Measurements from ENCODE around the gene ULK1.

Gene ULK1

DNA sequence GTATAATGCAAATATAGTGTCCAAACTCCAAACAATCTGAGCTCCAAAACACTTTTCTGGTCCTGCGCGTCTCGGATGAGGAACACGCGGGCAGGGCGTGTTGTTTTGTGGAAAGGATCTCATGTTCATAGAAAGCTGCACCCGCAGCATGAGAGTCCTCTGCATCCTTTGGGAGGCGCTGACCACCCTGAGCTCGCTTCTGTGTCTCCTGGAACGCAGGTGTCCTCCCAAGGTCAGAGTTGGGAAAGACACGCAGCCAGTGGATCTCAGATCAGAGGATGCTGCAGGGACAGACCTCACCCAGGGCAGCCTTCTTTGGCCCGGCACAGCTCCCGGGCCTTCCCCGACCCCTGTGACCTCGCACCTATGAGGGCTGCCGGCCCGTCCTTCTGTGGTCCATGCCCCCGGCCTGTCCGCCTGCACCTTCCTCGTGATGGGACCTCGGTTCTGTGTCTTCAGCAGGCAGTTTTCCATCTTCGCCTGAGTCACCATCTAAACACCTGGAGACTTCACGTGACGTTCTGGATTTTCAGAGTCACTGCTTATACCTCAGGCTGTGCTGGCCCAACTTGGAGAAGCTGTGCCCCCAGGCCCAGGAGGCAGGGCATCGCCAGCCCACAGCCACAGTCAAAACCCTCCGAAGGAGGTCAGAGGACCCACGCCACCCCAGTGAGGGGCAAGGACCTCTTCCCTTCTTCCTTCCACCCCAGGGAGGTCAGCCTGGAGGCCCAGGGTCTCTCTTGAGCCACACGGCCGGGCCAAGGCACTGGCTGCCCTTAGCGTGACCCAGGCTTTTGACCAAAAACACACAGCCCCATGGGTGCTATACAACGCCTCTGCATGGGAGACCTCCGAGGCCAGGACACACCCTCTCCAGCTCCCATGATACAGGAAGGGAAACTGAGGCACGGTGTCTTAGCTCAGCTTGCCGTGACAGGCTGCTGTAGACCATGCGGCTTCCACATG is 40.3 kb upstream of the ULK1 start:
- H3K4me1 ChIP-seq (ENCODE audit: control insufficient read depth, insufficient read depth, low read length): no peaks in the 10 kb centered on the region
- H3K27me3 ChIP-seq (replicated peaks; ENCODE audit: control insufficient read depth, insufficient read depth, low read length): peaks cover 27% of the 10 kb centered on the region
- H3K36me3 ChIP-seq (ENCODE audit: control insufficient read depth, insufficient read depth, low read length, severe bottlenecking): no peaks in the 10 kb centered on the region
- no peak for DNase-seq (ENCODE audit: low read depth)
- no peak overlapping the region for H3K4me3 ChIP-seq (ENCODE audit: low read length)
- H3K9me3 ChIP-seq (ENCODE audit: control insufficient read depth, low read length): no peaks in the 10 kb centered on the region
- H3K9ac ChIP-seq (ENCODE audit: low read length): no peak overlapping the region

DNA sequence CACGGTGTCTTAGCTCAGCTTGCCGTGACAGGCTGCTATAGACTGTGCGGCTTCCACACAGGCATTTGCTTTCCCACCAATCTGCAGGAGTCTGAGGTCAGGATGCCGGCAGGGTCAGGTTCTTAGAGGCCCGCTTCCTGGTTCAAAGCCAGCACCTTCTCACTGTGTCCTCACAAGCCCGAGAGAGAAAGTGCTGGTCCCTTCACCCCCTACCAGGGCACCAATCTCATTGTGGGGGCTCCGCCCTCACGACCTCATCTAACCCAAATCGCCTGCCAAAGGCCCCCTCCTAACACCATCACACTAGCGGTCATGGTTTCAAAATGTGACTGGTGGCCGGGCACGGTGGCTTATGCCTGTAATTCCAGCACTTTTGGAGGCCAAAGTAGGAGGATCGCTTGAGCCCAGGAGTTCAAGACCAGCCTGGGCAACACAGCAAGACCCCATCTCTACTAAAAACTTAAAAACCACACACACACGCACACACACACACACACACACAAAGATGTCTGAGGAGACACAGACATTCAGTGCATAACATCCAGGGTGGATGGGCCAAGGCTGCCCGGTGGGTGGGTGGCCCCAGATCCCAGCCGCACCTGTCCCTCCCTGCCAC is 39.5 kb upstream of the ULK1 start:
- DNase-seq (ENCODE audit: low read depth): no peak
- Histone ChIP-seq H3K27me3 (replicated peaks; ENCODE audit: control insufficient read depth, insufficient read depth, low read length) (peaks cover 27% of the 10 kb centered on the region), H3K4me1 (ENCODE audit: control insufficient read depth, insufficient read depth, low read length) (no peaks in the 10 kb centered on the region), H3K36me3 (ENCODE audit: control insufficient read depth, insufficient read depth, low read length, severe bottlenecking) (no peaks in the 10 kb centered on the region), H3K9ac (ENCODE audit: low read length) (no peak overlapping the region), H3K4me3 (ENCODE audit: low read length) (no peak overlapping the region), H3K9me3 (ENCODE audit: control insufficient read depth, low read length) (no peaks in the 10 kb centered on the region)

DNA sequence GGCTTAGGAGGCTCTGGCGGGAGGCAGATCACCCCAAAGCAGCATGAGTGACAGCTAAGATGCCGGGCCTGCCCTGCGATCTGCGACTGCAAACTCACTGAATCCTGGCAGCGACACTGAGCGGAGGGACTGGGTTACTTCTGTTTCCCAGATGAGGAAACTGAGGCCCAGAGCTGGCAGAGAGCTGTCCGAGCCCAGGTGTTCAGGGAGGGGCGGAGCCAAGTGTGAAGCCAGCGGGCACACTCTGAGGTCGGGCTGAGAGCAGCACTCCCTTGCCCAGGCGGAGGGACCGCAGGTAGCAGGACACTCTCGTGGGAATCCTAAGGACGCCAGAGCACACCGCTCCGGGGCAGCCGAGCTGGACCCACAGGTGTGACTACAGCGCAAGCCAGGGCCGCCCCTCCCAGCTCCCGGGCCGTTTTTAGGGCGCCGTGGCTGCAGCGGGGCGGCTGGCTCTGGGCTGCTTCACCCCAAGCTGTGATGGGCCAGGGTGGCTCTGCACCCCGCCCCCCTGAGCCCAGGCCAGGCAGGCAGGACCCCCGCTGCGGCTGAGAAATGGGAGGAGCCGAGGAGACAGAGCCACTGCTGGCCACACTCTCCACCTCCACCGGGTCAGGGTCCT is 38.8 kb upstream of the ULK1 start:
- no peak for DNase-seq (ENCODE audit: low read depth)
- peaks cover 27% of the 10 kb centered on the region for H3K27me3 ChIP-seq (replicated peaks; ENCODE audit: control insufficient read depth, insufficient read depth, low read length)
- H3K4me3 ChIP-seq (ENCODE audit: low read length): no peak overlapping the region
- no peaks in the 10 kb centered on the region for H3K9me3 ChIP-seq (ENCODE audit: control insufficient read depth, low read length)
- H3K36me3 ChIP-seq (ENCODE audit: control insufficient read depth, insufficient read depth, low read length, severe bottlenecking): no peaks in the 10 kb centered on the region
- peaks cover 5% of the 10 kb centered on the region for H3K4me1 ChIP-seq (ENCODE audit: control insufficient read depth, insufficient read depth, low read length)
- H3K9ac ChIP-seq (ENCODE audit: low read length): no peak overlapping the region

DNA sequence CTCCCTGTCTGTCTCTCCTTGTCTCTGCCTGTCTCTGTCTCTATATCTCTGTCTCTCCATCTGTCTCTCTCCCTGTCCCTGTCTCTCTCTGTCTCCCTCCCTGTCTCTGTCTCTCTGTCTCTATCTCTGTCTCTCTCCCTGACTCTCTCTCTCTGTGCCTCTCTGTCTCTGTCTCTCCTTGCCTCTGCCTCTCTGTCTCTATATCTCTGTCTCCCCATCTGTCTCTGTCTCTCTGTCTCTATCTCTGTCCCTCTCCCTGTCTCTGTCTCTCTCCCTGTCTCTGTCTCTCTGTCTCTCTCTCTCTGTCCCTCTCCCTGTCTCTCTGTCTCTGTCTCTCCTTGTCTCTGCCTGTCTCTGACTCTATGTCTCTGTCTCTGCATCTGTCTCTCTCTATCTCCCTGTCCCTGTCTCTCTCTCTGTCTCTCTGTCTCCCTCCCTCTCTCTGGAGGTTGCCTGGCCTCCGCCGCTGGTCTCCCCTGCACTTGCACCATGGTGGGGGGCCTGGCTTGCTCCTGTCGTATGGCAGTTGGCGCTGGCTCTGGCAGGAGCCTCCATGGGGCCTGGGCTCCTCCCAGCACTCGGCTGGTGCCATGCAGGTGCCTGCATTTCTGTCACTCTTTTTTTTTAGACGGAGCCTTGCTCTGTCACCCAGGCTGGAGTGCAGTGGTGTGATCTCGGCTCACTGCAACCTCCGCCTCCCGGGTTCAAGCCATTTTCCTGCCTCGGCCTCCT is 37.9 kb upstream of the ULK1 start:
- no peak overlapping the region for H3K9ac ChIP-seq (ENCODE audit: low read length)
- H3K4me3 ChIP-seq (ENCODE audit: low read length): no peak overlapping the region
- peaks cover 27% of the 10 kb centered on the region for H3K27me3 ChIP-seq (replicated peaks; ENCODE audit: control insufficient read depth, insufficient read depth, low read length)
- no peak for DNase-seq (ENCODE audit: low read depth)
- H3K9me3 ChIP-seq (ENCODE audit: control insufficient read depth, low read length): no peaks in the 10 kb centered on the region
- H3K36me3 ChIP-seq (ENCODE audit: control insufficient read depth, insufficient read depth, low read length, severe bottlenecking): no peaks in the 10 kb centered on the region
- peaks cover 14% of the 10 kb centered on the region for H3K4me1 ChIP-seq (ENCODE audit: control insufficient read depth, insufficient read depth, low read length)

DNA sequence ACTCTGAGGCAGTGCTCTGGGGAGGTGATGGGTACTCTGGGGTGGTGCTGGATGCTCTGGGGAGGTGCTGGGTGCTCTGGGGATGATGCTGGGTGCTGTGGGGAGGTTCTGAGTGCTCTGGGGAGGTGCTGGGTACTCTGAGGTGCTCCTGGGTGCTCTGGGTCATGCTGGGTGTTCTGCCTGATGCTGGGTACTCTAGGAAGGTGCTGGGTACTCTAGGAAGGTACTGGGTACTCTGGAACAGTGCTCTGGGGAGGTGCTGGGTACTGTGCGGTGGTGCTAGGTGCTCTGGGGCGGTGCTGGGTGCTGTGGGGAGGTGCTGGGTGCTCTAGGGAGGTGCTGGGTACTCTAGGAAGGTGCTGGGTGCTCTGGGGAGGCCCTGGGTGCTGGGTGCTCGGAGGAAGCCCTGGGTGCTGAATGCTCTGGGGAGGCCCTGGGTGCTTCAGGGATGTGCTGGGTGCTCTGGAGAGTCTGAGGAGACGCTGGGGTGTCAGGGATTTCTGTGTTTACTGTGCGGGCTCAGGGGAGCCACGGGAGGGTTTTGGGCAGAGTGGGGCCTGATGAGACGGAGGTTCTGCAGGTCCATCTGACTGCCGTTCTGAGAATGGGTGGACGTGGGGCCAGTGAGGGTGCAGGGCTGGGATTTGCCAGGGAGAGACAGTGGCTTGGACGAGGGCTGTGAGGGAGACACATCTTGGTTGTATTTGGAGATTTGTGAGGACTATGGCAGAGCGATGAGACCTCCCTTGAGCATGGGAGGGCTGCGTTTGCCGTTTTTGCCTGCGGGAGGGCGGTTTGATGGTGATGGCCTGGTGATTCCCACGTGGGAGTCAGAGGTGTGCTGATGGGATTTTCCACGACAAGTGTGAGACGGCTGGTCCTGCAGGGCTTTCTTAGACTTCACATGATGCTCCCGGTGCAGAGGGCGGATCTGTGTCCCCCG is 36.2 kb upstream of the ULK1 start:
- Histone ChIP-seq H3K4me1 (ENCODE audit: control insufficient read depth, insufficient read depth, low read length) (peaks cover 23% of the 10 kb centered on the region), H3K4me3 (ENCODE audit: low read length) (no peak overlapping the region), H3K9ac (ENCODE audit: low read length) (no peak overlapping the region), H3K9me3 (ENCODE audit: control insufficient read depth, low read length) (no peaks in the 10 kb centered on the region), H3K36me3 (ENCODE audit: control insufficient read depth, insufficient read depth, low read length, severe bottlenecking) (no peaks in the 10 kb centered on the region), H3K27me3 (replicated peaks; ENCODE audit: control insufficient read depth, insufficient read depth, low read length) (peaks cover 27% of the 10 kb centered on the region)
- no peak for DNase-seq (ENCODE audit: low read depth)

DNA sequence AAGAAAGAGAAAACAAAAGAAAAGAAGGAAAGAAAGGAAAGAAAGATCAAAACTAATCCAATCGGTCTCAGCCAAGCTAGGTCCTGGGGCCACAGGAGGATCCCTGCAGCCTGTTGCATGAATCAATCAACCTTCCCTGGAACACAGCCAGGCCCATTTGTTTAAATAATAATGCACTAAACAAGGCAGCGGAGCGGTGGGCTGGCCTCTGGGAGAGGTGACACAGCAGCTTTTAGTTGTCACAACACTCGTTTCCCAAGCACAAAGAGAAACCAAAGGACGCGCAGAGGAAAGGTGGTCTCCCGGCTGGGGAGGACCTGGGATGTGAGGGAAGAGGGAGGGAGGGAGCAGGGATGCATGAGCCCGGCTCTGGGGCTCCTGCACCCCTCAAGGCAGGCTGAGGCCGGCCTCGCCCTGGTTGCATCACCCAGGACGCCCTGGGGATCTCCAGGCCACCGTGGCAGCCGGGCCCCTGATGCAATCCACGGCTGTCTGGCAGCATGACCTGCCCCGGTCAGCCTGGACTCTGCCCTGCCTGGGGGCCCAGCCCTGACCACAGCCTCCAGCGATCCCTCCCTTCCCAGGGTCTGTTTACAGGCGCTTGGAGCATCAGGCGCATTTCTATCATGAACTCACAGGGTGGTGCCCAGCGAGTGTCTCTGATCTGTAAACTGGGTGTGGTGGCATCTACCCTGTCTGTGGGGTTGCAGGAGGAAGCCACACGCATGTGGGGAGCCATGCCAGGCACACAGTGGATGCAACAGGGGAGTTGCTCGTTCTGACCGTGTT is 33.8 kb upstream of the ULK1 start:
- peak overlapping the region; percentile 77 for H3K9ac ChIP-seq (ENCODE audit: low read length)
- peak; percentile 86 for DNase-seq (ENCODE audit: low read depth)
- H3K4me1 ChIP-seq (ENCODE audit: control insufficient read depth, insufficient read depth, low read length): peaks cover 23% of the 10 kb centered on the region
- no peaks in the 10 kb centered on the region for H3K36me3 ChIP-seq (ENCODE audit: control insufficient read depth, insufficient read depth, low read length, severe bottlenecking)
- peaks cover 15% of the 10 kb centered on the region for H3K27me3 ChIP-seq (replicated peaks; ENCODE audit: control insufficient read depth, insufficient read depth, low read length)
- peak overlapping the region; percentile 69 for H3K4me3 ChIP-seq (ENCODE audit: low read length)
- H3K9me3 ChIP-seq (ENCODE audit: control insufficient read depth, low read length): no peaks in the 10 kb centered on the region

DNA sequence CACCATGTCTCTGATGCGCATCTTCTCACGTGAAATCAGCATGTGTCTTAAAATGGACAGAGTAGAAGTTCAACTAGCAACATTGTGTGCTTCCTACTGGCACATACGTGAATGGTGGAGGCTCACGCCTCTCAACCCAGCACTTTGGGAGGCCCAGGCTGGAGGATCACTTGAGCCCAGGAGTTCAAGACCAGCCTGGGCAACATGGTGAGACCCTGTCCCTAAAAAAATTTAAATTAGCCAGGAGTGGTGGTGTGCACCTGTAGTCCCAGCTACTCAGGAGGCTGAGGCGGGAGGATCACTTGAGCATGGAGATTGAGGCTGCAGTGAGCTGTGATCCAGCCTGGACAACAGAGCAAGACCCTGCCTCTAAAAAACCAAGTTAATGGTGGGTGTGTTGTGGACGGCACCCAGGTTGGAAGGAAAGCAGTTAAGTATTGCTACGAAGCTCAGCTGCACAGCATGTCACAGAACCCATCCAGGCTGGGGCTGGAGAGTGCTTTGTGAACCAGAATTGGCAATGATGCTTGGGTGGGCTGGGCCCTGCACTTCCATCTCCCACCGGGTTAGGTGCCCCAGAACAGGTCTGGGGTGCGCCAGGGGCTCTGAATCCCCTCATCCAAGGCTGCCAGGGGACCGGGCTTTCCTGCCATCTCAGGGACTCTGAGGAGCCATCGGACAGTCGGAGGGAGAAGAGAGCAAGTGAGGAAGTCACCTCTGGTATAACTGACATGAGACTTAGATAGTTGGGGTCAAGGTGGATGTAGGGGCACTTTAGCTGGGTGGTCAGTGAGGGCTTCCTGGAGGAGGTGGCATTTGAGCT is 33.0 kb upstream of the ULK1 start:
- peak overlapping the region; percentile 77 for H3K9ac ChIP-seq (ENCODE audit: low read length)
- no peaks in the 10 kb centered on the region for H3K36me3 ChIP-seq (ENCODE audit: control insufficient read depth, insufficient read depth, low read length, severe bottlenecking)
- peaks cover 23% of the 10 kb centered on the region for H3K4me1 ChIP-seq (ENCODE audit: control insufficient read depth, insufficient read depth, low read length)
- H3K9me3 ChIP-seq (ENCODE audit: control insufficient read depth, low read length): no peaks in the 10 kb centered on the region
- no peak overlapping the region for H3K4me3 ChIP-seq (ENCODE audit: low read length)
- DNase-seq (ENCODE audit: low read depth): no peak
- H3K27me3 ChIP-seq (replicated peaks; ENCODE audit: control insufficient read depth, insufficient read depth, low read length): peaks cover 7% of the 10 kb centered on the region

DNA sequence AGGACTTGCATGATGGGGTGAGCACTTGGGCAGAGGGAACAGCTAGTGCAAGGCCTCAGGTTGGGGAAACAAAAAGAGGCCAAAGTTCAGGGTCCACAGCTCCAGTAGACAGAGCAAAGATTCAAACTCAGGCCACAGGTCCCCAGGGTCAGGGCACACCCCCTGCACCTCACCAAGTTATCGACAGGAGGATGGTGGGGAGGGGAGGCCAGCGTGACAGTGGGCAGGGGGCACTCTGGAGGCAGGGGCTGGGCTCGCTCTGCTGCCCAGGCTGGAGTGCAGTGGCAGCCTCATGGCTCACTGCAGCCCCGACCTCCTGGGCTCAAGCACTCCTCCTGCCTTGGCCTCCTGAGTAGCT is 32.4 kb upstream of the ULK1 start:
- Histone ChIP-seq H3K36me3 (ENCODE audit: control insufficient read depth, insufficient read depth, low read length, severe bottlenecking) (no peaks in the 10 kb centered on the region), H3K9ac (ENCODE audit: low read length) (no peak overlapping the region), H3K4me1 (ENCODE audit: control insufficient read depth, insufficient read depth, low read length) (peaks cover 23% of the 10 kb centered on the region), H3K4me3 (ENCODE audit: low read length) (no peak overlapping the region), H3K27me3 (replicated peaks; ENCODE audit: control insufficient read depth, insufficient read depth, low read length) (peaks cover 4% of the 10 kb centered on the region), H3K9me3 (ENCODE audit: control insufficient read depth, low read length) (no peaks in the 10 kb centered on the region)
- DNase-seq (ENCODE audit: low read depth): no peak

DNA sequence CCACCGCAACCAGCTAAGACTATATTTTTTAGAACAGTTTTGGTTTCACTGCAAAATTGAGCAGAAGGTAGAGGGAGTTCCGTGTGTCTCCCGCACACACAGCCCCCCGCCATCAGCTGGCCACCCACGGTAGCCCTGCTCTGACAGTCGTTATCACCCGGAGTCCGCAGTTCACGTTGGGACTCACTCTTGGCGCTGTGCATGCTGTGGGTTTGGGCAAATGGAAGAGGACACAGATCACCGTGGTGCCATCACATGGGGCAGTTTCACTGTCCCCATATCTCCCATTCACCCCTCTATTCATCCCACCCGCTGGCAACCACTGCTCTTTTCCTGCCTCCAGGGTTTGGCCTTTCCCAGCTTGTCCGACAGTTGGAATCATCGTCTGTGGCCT is 31.8 kb upstream of the ULK1 start:
- no peaks in the 10 kb centered on the region for H3K9me3 ChIP-seq (ENCODE audit: control insufficient read depth, low read length)
- H3K9ac ChIP-seq (ENCODE audit: low read length): no peak overlapping the region
- H3K4me1 ChIP-seq (ENCODE audit: control insufficient read depth, insufficient read depth, low read length): peaks cover 23% of the 10 kb centered on the region
- H3K36me3 ChIP-seq (ENCODE audit: control insufficient read depth, insufficient read depth, low read length, severe bottlenecking): no peaks in the 10 kb centered on the region
- no peaks in the 10 kb centered on the region for H3K27me3 ChIP-seq (replicated peaks; ENCODE audit: control insufficient read depth, insufficient read depth, low read length)
- no peak for DNase-seq (ENCODE audit: low read depth)
- no peak overlapping the region for H3K4me3 ChIP-seq (ENCODE audit: low read length)

Measured in adipocyte (in vitro differentiated cells).